H9 (cell line): ENCODE results near the gene F13A1. TPM values are rescaled to one million over a fixed set of nuclear protein-coding genes. Genes with fewer than 3 reads are reported as not detected.
"Not testable (repeated sequence)": the region's sequence is repeated elsewhere in the genome, so short reads cannot be mapped to it uniquely, and the experiment has no call there.

Source experiments
- DNase-seq: peaks from one replicate; pipeline ENCODE4 v3.0.0-alpha.2; 2017
- H2AFZ ChIP-seq: one replicate; pipeline ENCODE4 v1.6.1; 2013; ENCODE audit warnings: mild to moderate bottlenecking, low read length, control low read depth, moderate library complexity
- H2AK5ac ChIP-seq: 2 replicates; pipeline ENCODE4 v1.6.1; 2013; ENCODE audit warnings: low read length, control low read depth, mixed read lengths; ENCODE audit not compliant: insufficient read length
- H2BK120ac ChIP-seq: one replicate; pipeline ENCODE4 v1.6.1; 2013; ENCODE audit warnings: low read depth, mild to moderate bottlenecking, low read length, control low read depth, inconsistent platforms; ENCODE audit not compliant: poor library complexity, severe bottlenecking
- H2BK12ac ChIP-seq: 2 replicates; pipeline ENCODE4 v1.6.1; 2013; ENCODE audit warnings: low read length, control low read depth, mixed read lengths, low read depth; ENCODE audit not compliant: insufficient read length
- H2BK15ac ChIP-seq: 2 replicates; pipeline ENCODE4 v1.6.1; 2013; ENCODE audit warnings: low read depth, low read length, control low read depth
- H2BK20ac ChIP-seq: one replicate; pipeline ENCODE4 v1.6.1; 2013; ENCODE audit warnings: low read depth, mild to moderate bottlenecking, low read length, control low read depth, inconsistent platforms; ENCODE audit not compliant: poor library complexity, severe bottlenecking
- H2BK5ac ChIP-seq: 2 replicates; pipeline ENCODE4 v1.6.1; 2013; ENCODE audit warnings: low read length, control low read depth, mixed read lengths; ENCODE audit not compliant: insufficient read length
- H3K14ac ChIP-seq: 2 replicates; pipeline ENCODE4 v1.6.1; 2013; ENCODE audit warnings: low read length, control low read depth; ENCODE audit not compliant: insufficient read depth
- H3K18ac ChIP-seq: 2 replicates; pipeline ENCODE4 v1.6.1; 2013; ENCODE audit warnings: low read depth, mild to moderate bottlenecking, mixed read lengths, low read length, control low read depth; ENCODE audit not compliant: insufficient read length
- H3K23ac ChIP-seq: 2 replicates; pipeline ENCODE4 v1.6.1; 2013; ENCODE audit warnings: low read length, control low read depth, mixed read lengths, low read depth; ENCODE audit not compliant: insufficient read length
- H3K23me2 ChIP-seq: 2 replicates; pipeline ENCODE4 v1.6.1; 2013; ENCODE audit warnings: low read depth, mild to moderate bottlenecking, mixed read lengths, low read length, control low read depth; ENCODE audit not compliant: insufficient read length, poor library complexity, severe bottlenecking
- H3K27ac ChIP-seq: 2 replicates; pipeline ENCODE4 v1.5.1; 2013; ENCODE audit warnings: low read length, control low read depth, mixed read lengths, low read depth; ENCODE audit not compliant: insufficient read length
- H3K27me3 ChIP-seq: 2 replicates; pipeline ENCODE4 v1.6.1; 2013; ENCODE audit warnings: low read length, control low read depth, inconsistent platforms; ENCODE audit not compliant: insufficient read depth
- H3K4ac ChIP-seq: 2 replicates; pipeline ENCODE4 v1.6.1; 2013; ENCODE audit warnings: low read depth, mild to moderate bottlenecking, control low read depth, inconsistent platforms, low read length, moderate library complexity
- H3K4me1 ChIP-seq: 2 replicates; pipeline ENCODE4 v1.6.1; 2013; ENCODE audit warnings: low read length, control low read depth, inconsistent platforms; ENCODE audit not compliant: insufficient read depth
- H3K4me2 ChIP-seq: 2 replicates; pipeline ENCODE4 v1.6.1; 2013; ENCODE audit warnings: low read length, control low read depth, mixed read lengths; ENCODE audit not compliant: insufficient read length, insufficient read depth
- H3K56ac ChIP-seq: 2 replicates; pipeline ENCODE4 v1.6.1; 2013; ENCODE audit warnings: low read depth, mild to moderate bottlenecking, mixed read lengths, low read length, control low read depth; ENCODE audit not compliant: insufficient read length
- H3K79me1 ChIP-seq: 2 replicates; pipeline ENCODE4 v1.6.1; 2013; ENCODE audit warnings: low read depth, mild to moderate bottlenecking, moderate library complexity, low read length, control low read depth, inconsistent platforms; ENCODE audit not compliant: insufficient read depth, poor library complexity, severe bottlenecking
- H3K79me2 ChIP-seq: 2 replicates; pipeline ENCODE4 v1.6.1; 2013; ENCODE audit warnings: low read length, control low read depth, inconsistent platforms; ENCODE audit not compliant: insufficient read depth
- H3K9ac ChIP-seq: 2 replicates; pipeline ENCODE4 v1.6.1; 2013; ENCODE audit warnings: low read length, control low read depth, mixed read lengths; ENCODE audit not compliant: insufficient read length; ENCODE audit errors: extremely low read depth
- H3K9me3 ChIP-seq: one replicate; pipeline ENCODE4 v1.6.1; 2013; ENCODE audit warnings: low read depth, low read length, inconsistent platforms; ENCODE audit not compliant: control insufficient read depth
- H3T11ph ChIP-seq: one replicate; pipeline ENCODE4 v1.6.1; 2013; ENCODE audit warnings: mild to moderate bottlenecking, low read length, control low read depth, inconsistent platforms
- H4K20me1 ChIP-seq: one replicate; pipeline ENCODE4 v1.6.1; 2013; ENCODE audit not compliant: control insufficient read depth, insufficient read length, insufficient read depth
- H4K5ac ChIP-seq: 2 replicates; pipeline ENCODE4 v1.6.1; 2013; ENCODE audit warnings: low read depth, mild to moderate bottlenecking, mixed read lengths, low read length, control low read depth; ENCODE audit not compliant: insufficient read length
- H4K8ac ChIP-seq: replicated peaks from 2 replicates; pipeline ENCODE4 v1.6.1; 2013; ENCODE audit warnings: low read length, control low read depth, mixed read lengths, low read depth; ENCODE audit not compliant: insufficient read length
- H4K91ac ChIP-seq: 2 replicates; pipeline ENCODE4 v1.6.1; 2013; ENCODE audit warnings: low read depth, mild to moderate bottlenecking, moderate library complexity, mixed read lengths, low read length, control low read depth; ENCODE audit not compliant: insufficient read length
- H3K27ac Mint-ChIP-seq, 3 experiments: 2 replicates in 2 of 3; 3 replicates in 1 of 3; pipeline ENCODE4 v1.8.0; 2020 to 2021; ENCODE audit warnings: mixed read lengths in 3 of 3, mild to moderate bottlenecking in 1 of 3, moderate library complexity in 1 of 3
- H3K27me3 Mint-ChIP-seq: 2 replicates; pipeline ENCODE4 v1.8.0; 2021; ENCODE audit warnings: low read depth, mild to moderate bottlenecking, moderate library complexity, mixed read lengths
- H3K36me3 Mint-ChIP-seq, 3 experiments: 2 replicates in 2 of 3; 3 replicates in 1 of 3; pipeline ENCODE4 v1.8.0; 2020 to 2021; ENCODE audit warnings: low read depth in 3 of 3, mixed read lengths in 3 of 3; ENCODE audit not compliant: insufficient read depth in 1 of 3
- H3K4me1 Mint-ChIP-seq, 2 experiments: 2 replicates each; pipeline ENCODE4 v1.8.0; 2020; ENCODE audit warnings: mixed read lengths in 2 of 2
- H3K4me3 Mint-ChIP-seq, 2 experiments: 2 replicates in 1 of 2; 3 replicates in 1 of 2; pipeline ENCODE4 v1.8.0; 2020 to 2021; ENCODE audit warnings: mild to moderate bottlenecking in 2 of 2, mixed read lengths in 2 of 2, moderate library complexity in 1 of 2
- H3K9me3 Mint-ChIP-seq, 2 experiments: 2 replicates in 1 of 2; 3 replicates in 1 of 2; pipeline ENCODE4 v1.8.0; 2020; ENCODE audit warnings: mild to moderate bottlenecking in 2 of 2, mixed read lengths in 2 of 2, moderate library complexity in 1 of 2
- CTCF ChIP-seq: fragments of 200-600 bp; sonication (generic); conservative IDR thresholded peaks from 3 replicates; pipeline ENCODE4 v1.8.0; 2021; ENCODE audit warnings: antibody characterized with exemption, mild to moderate bottlenecking
- WGBS: extraction: QIAGEN DNeasy Blood & Tissue Kit; methylation state at CpG from one replicate; pipeline ENCODE4 v1.1.7; 2013; ENCODE audit warnings: missing lambda C conversion rate, low lambda C conversion rate, mixed read lengths; ENCODE audit not compliant: insufficient read length; ENCODE audit errors: extremely low coverage; 5-methylcytosine and 5-hydroxymethylcytosine counted together
- total RNA-seq: library from RNA; stranded (reverse); gene quantifications from 2 replicates; pipeline ENCODE4 v1.2.1, GENCODE V29; 2021

Gene F13A1
- total RNA-seq, 1 experiment from 2014 or later = 0.15 TPM

DNA sequence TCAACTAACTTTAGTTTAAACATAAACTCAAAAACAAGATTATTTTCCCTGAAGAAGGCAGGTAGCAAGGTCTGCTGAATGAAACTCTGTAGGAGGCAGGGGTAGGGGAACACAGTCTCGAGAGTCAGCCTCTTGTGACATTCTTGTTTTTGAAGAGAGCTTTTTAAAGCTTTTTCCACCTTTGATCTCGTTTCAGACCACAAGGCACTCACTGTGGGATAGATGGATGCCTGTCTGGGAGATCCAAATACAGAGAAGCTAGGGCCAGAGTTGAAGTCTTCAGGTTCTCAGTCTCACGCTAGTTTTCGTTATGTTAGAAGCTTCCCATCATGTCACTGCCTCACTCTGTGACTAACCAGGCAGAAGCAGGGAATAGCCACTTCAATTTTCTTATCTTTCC lies 14.9 kb downstream of the F13A1 start:
- H3K27me3 ChIP-seq = no peaks in the 10 kb centered on the region
- no peak overlapping the region for H3K4me2 ChIP-seq
- no peak overlapping the region for H2BK20ac ChIP-seq
- no peaks in the 10 kb centered on the region for H3K79me2 ChIP-seq
- H4K91ac ChIP-seq = no peak overlapping the region
- H3T11ph ChIP-seq = no peak overlapping the region
- no peak overlapping the region for H2BK15ac ChIP-seq
- H3K9me3 ChIP-seq = no peaks in the 10 kb centered on the region
- no peak overlapping the region for H2BK120ac ChIP-seq
- H2AFZ ChIP-seq = no peak overlapping the region
- no peaks in the 10 kb centered on the region for H4K20me1 ChIP-seq
- no peak overlapping the region for H3K27ac Mint-ChIP-seq
- H3K4me1 Mint-ChIP-seq = no peaks in the 10 kb centered on the region
- H3K18ac ChIP-seq = no peak overlapping the region
- peaks cover 10 to 12% of the 10 kb centered on the region in 2 experiments for H3K9me3 Mint-ChIP-seq
- H3K14ac ChIP-seq = no peak overlapping the region
- peaks cover 2% of the 10 kb centered on the region for H3K27me3 Mint-ChIP-seq
- H3K4me1 ChIP-seq = no peaks in the 10 kb centered on the region
- no peak for TF ChIP-seq CTCF
- H3K4ac ChIP-seq = no peak overlapping the region
- WGBS = no CpG with 5 or more reads among the region's 4 CpGs
- H2AK5ac ChIP-seq = no peak overlapping the region
- no peak overlapping the region for H2BK12ac ChIP-seq
- H3K4me3 Mint-ChIP-seq = no peak overlapping the region
- H3K23me2 ChIP-seq = no peaks in the 10 kb centered on the region
- H3K36me3 Mint-ChIP-seq = peaks cover 2 to 8% (median 7%) of the 10 kb centered on the region in 3 experiments
- DNase-seq = no peak
- no peak overlapping the region for H3K27ac ChIP-seq
- H3K23ac ChIP-seq = no peak overlapping the region
- H2BK5ac ChIP-seq = no peak overlapping the region
- no peaks in the 10 kb centered on the region for H3K79me1 ChIP-seq
- H4K8ac ChIP-seq = no peak overlapping the region
- H4K5ac ChIP-seq = no peak overlapping the region
- H3K56ac ChIP-seq = no peak overlapping the region
- H3K9ac ChIP-seq = no peak overlapping the region

- DNase-seq, H3K23me2 ChIP-seq, H3K23ac ChIP-seq, H2BK15ac ChIP-seq, H2AK5ac ChIP-seq, H4K91ac ChIP-seq, H3K27me3 Mint-ChIP-seq, H3K27me3 ChIP-seq, H3K56ac ChIP-seq, H3K18ac ChIP-seq, H3K4me1 Mint-ChIP-seq, H3T11ph ChIP-seq, H3K79me1 ChIP-seq, H2BK5ac ChIP-seq, H3K9ac ChIP-seq, H3K27ac Mint-ChIP-seq, H2BK120ac ChIP-seq, H3K79me2 ChIP-seq, H4K5ac ChIP-seq, H2AFZ ChIP-seq, H3K4me3 Mint-ChIP-seq, H3K4ac ChIP-seq, H3K27ac ChIP-seq, H3K9me3 ChIP-seq, H3K4me2 ChIP-seq, H4K8ac ChIP-seq, H3K14ac ChIP-seq, H4K20me1 ChIP-seq, H2BK20ac ChIP-seq, H3K4me1 ChIP-seq, H2BK12ac ChIP-seq: not testable (repeated sequence)
- no CpG with 5 or more reads among the region's 19 CpGs for WGBS
- peaks cover 5 to 11% (median 10%) of the 10 kb centered on the region in 3 experiments for H3K36me3 Mint-ChIP-seq
- H3K9me3 Mint-ChIP-seq = peaks cover 14 to 21% of the 10 kb centered on the region in 2 experiments
Measured at GRCh38 chr6:6300383-6300782, 20.1 kb downstream of the F13A1 start.
